ENCODE results near the gene AP3S1. TPM values are rescaled to one million over a fixed set of nuclear protein-coding genes. Genes with fewer than 3 reads are reported as not detected.
A peak's percentile ranks its signal among the peaks of the same experiment; 100 is the strongest.

Gene AP3S1
- total RNA-seq, 6 donors from 2014 or later, result 8.9 to 81.1 (median 46.5) TPM

GRCh38 chr5:115835481-115835880 is 6.3 kb upstream of the AP3S1 start:
- WGBS, 2 donors, result 90 to 95% methylated on average over 4 of the region's 4 CpGs
- Histone ChIP-seq H3K4me1 (peaks cover 25 to 28% (median 26%) of the 10 kb centered on the region in 4 donors), H3K27ac (no peak overlapping the region), H3K27me3 (no peaks in the 10 kb centered on the region), H3K36me3 (peaks cover 10 to 62% (median 22%) of the 10 kb centered on the region in 4 donors), H3K4me3 (no peak overlapping the region), H3K9me3 (no peaks in the 10 kb centered on the region)
- DNase-seq, result no peak
- ATAC-seq (ENCODE audit: low FRiP score in 2 of 2), result no peak
- TF ChIP-seq POLR2AphosphoS5 (IDR thresholded peaks at IDR 0.05) (no peak), EP300 (IDR thresholded peaks at IDR 0.05) (no peak), POLR2A (IDR thresholded peaks at IDR 0.05) (no peak)
- TF ChIP-seq, protein P1, sequence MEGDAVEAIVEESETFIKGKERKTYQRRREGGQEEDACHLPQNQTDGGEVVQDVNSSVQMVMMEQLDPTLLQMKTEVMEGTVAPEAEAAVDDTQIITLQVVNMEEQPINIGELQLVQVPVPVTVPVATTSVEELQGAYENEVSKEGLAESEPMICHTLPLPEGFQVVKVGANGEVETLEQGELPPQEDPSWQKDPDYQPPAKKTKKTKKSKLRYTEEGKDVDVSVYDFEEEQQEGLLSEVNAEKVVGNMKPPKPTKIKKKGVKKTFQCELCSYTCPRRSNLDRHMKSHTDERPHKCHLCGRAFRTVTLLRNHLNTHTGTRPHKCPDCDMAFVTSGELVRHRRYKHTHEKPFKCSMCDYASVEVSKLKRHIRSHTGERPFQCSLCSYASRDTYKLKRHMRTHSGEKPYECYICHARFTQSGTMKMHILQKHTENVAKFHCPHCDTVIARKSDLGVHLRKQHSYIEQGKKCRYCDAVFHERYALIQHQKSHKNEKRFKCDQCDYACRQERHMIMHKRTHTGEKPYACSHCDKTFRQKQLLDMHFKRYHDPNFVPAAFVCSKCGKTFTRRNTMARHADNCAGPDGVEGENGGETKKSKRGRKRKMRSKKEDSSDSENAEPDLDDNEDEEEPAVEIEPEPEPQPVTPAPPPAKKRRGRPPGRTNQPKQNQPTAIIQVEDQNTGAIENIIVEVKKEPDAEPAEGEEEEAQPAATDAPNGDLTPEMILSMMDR (IDR thresholded peaks at IDR 0.05), result no peak

DNA sequence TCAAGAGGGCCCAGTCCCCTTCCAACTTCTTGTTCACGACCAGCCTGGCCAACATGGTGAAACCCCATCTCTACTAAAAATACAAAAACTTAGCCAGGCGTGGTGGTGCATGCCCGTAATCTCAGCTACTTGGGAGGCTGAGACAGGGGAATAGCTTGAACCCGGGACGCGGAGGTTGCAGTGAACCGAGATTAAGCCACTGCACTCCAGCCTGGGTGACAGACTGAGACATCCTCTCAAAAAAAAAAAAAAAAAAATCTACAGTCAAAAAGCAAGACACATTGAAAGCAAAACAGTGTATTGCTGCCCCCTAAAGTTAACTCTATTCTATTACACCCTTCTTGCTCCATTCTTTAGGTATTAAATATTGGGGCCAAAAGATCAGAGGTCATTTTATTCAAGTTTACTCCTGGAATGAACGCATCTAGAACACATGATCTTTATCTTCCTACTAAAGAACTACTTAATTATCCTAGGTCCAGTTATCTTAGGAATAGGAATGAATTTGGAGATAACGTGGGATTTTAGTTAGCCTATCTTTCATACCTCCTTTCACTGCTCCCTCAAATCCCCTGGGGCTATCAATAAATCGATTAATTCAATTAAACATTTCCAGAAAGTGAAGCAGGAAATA is 2.7 kb upstream of the AP3S1 start:
- no peaks in the 10 kb centered on the region for H3K9me3 ChIP-seq
- peak in 1 of 2 donors; percentile 20 for ATAC-seq (ENCODE audit: low FRiP score in 2 of 2)
- WGBS, 2 donors, result 42 to 47% methylated on average over 10 of the region's 10 CpGs
- peaks cover 10 to 36% (median 22%) of the 10 kb centered on the region in 4 donors for H3K36me3 ChIP-seq
- H3K4me1 ChIP-seq, result peaks cover 36 to 45% (median 39%) of the 10 kb centered on the region in 4 donors
- DNase-seq, result no peak
- H3K27me3 ChIP-seq, result no peaks in the 10 kb centered on the region
- TF ChIP-seq, protein P1 (IDR thresholded peaks at IDR 0.05), result peak in 5 of 6 experiments; percentile 40 to 58 (median 49)
- TF ChIP-seq EP300 (IDR thresholded peaks at IDR 0.05) (no peak), POLR2AphosphoS5 (IDR thresholded peaks at IDR 0.05) (no peak), POLR2A (IDR thresholded peaks at IDR 0.05) (no peak)
- peak overlapping the region in 1 of 4 donors; percentile 78 for H3K4me3 ChIP-seq
- peak overlapping the region in 2 of 4 donors; percentile 18 to 37 for H3K27ac ChIP-seq

DNA sequence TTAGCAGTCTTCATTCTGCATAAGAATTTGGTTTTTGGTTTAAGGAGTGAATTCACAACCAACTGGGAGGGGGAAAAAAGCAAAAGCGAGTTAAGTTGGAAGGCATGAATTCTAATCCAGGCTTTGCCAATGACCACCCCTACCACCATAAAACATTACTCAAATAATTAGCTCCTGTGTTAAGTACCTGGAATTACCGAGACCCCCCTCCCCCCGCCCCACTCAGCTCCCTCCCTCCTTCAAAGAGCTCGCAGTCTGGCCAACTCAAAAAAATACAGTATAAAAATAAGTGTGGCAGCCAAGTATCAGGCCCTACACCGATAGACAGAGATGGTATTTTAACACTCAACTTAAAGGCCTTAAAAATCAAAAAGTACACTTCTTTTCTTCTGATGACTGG is 862 bp upstream of the AP3S1 start:
- Histone ChIP-seq H3K36me3 (peaks cover 7 to 17% (median 11%) of the 10 kb centered on the region in 4 donors), H3K4me3 (peak overlapping the region; percentile 77 to 93 (median 80)), H3K27ac (peak overlapping the region; percentile 84 to 96 (median 94)), H3K9me3 (no peaks in the 10 kb centered on the region), H3K27me3 (no peaks in the 10 kb centered on the region), H3K4me1 (peaks cover 45 to 58% (median 46%) of the 10 kb centered on the region in 4 donors)
- no peak for TF ChIP-seq EP300 (IDR thresholded peaks at IDR 0.05)
- no peak for TF ChIP-seq POLR2A (IDR thresholded peaks at IDR 0.05)
- WGBS, 2 donors, result 0% methylated on average over 5 of the region's 5 CpGs
- ATAC-seq (ENCODE audit: low FRiP score in 2 of 2) (no peak), DNase-seq (no peak)

DNA sequence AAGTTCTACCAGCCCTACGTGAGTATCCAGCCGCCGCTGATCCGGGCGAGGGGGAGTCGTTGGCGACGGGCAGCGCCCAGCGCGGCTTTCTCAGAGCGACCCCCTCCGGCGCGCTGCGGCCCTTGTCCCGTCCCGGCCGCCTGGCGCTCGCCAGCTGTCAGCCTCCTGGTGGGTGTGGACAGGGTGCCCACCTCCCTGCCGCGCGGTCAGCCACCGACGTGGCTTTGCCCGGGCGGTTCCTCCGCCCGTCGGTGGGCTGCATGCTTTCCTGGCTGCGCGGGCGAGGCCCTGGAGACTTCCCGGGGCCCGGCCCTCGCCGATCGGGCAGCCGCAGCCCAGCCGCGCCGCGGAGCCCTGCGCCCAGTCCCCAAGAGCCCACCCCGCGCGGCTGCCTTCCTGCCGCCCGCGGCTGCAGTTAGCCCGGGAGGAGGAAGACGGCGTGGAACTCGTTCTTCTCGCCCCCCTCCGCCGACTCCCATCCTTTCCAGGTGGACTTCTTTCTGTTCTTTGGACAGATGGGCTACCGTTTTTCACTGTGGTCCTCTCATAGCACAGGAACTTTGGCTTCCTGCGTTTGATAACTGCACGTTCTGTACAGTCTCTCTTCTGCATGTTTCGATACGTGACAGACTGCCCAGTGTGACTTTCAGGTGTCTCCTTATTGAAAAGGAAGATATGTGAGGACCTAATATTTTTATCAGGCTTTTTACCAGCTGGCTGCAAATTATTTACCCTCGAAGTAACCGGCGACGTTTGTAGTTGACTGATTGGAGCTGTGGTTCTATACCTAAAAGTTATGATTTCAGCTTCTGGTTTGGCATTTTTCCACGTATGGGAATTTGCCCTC is 577 bp downstream of the AP3S1 start:
- peak in 1 of 2 donors; percentile 30 for DNase-seq

More for the DNA sequence above, 577 bp downstream of the AP3S1 start:
- Histone ChIP-seq H3K27me3 (no peaks in the 10 kb centered on the region), H3K4me3 (peak overlapping the region; percentile 77 to 93 (median 80)), H3K27ac (peak overlapping the region; percentile 84 to 96 (median 94)), H3K36me3 (peaks cover 0 to 3% (median 2%) of the 10 kb centered on the region in 4 donors), H3K9me3 (no peaks in the 10 kb centered on the region), H3K4me1 (peaks cover 45 to 58% (median 46%) of the 10 kb centered on the region in 4 donors)
- peak; percentile 78 to 80 for ATAC-seq (ENCODE audit: low FRiP score in 2 of 2)
- TF ChIP-seq, protein P1 (IDR thresholded peaks at IDR 0.05), result peak in 5 of 6 experiments; percentile 5 to 60 (median 21)
- no peak for TF ChIP-seq POLR2AphosphoS5 (IDR thresholded peaks at IDR 0.05)
- no peak for TF ChIP-seq EP300 (IDR thresholded peaks at IDR 0.05)
- peak in 1 of 4 donors; percentile 57 for TF ChIP-seq POLR2A (IDR thresholded peaks at IDR 0.05)
- WGBS, 2 donors, result 0 to 2% methylated on average over 10 to 37 of the region's 68 CpGs

Data from upper lobe of left lung (tissue), 6 donors.